ENCODE measurements around the gene DOCK3. TPM values are rescaled to one million over a fixed set of nuclear protein-coding genes. Genes with fewer than 3 reads are reported as not detected.
"Not testable (repeated sequence)": the region's sequence is repeated elsewhere in the genome, so short reads cannot be mapped to it uniquely, and the experiment has no call there.

DOCK3 gene
- total RNA-seq, 8 experiments from 2014 or later: 1.0 to 17.3 (median 9.7) TPM

GRCh38 chr3:50698269-50698668 lies 23.5 kb downstream of the DOCK3 start:
- Histone ChIP-seq H3K4me1 (replicated peaks in 1 of 2) (no peaks in the 10 kb centered on the region), H3K4me3 (no peak overlapping the region), H3K27ac (no peak overlapping the region)
- no peak for ATAC-seq (replicated peaks in 6 of 8)
- WGBS, 10 experiments: 51 to 100% (median 91%) methylated on average over 1 to 2 of the region's 2 CpGs
- in situ Hi-C loops (cut with MboI; ENCODE audit: low pct_unique_long_range_greater_than_20kb in 2 of 9, low sequenced_read_pairs in 9 of 9, unreplicated experiment in 9 of 9): no loop called here

GRCh38 chr3:50708620-50709019 lies 33.9 kb downstream of the DOCK3 start:
- 33 to 83% (median 72%) methylated on average over 1 to 4 of the region's 4 CpGs; no CpG with 5 or more reads in 2 of the 10 experiments for WGBS, 10 experiments
- Histone ChIP-seq H3K4me1 (replicated peaks in 1 of 2) (peaks cover 0 to 5% of the 10 kb centered on the region in 2 donors), H3K4me3 (no peak overlapping the region), H3K27ac (no peak overlapping the region)
- ATAC-seq (replicated peaks in 6 of 8): peak in 1 of 8 experiments; percentile 30
- in situ Hi-C loops (cut with MboI; ENCODE audit: low pct_unique_long_range_greater_than_20kb in 2 of 9, low sequenced_read_pairs in 9 of 9, unreplicated experiment in 9 of 9): no loop called here

- H3K27ac ChIP-seq: no peak overlapping the region
- ATAC-seq (replicated peaks in 6 of 8): peak in 3 of 8 experiments; percentile 97 to 98 (median 98)
- in situ Hi-C loops (cut with MboI; ENCODE audit: low pct_unique_long_range_greater_than_20kb in 2 of 9, low sequenced_read_pairs in 9 of 9, unreplicated experiment in 9 of 9): no loop called here
- no peaks in the 10 kb centered on the region for H3K4me1 ChIP-seq (replicated peaks in 1 of 2)
- no peak overlapping the region for H3K4me3 ChIP-seq
- WGBS, 10 experiments: 0 to 100% (median 83%) methylated on average over 1 to 4 of the region's 4 CpGs; no CpG with 5 or more reads in 2 of the 10 experiments
Measured at GRCh38 chr3:50714946-50715345, 40.2 kb downstream of the DOCK3 start.

- no peaks in the 10 kb centered on the region for H3K4me1 ChIP-seq (replicated peaks in 1 of 2)
- no peak overlapping the region for H3K4me3 ChIP-seq
- in situ Hi-C loops (cut with MboI; ENCODE audit: low pct_unique_long_range_greater_than_20kb in 2 of 9, low sequenced_read_pairs in 9 of 9, unreplicated experiment in 9 of 9): no loop called here
- WGBS, 10 experiments: 39 to 100% (median 93%) methylated on average over 2 to 4 of the region's 4 CpGs
- H3K27ac ChIP-seq: no peak overlapping the region
- ATAC-seq (replicated peaks in 6 of 8): no peak
Measured at GRCh38 chr3:50724831-50725230, 50.1 kb downstream of the DOCK3 start.

GRCh38 chr3:50734985-50735384 lies 60.3 kb downstream of the DOCK3 start:
- Histone ChIP-seq H3K27ac (no peak overlapping the region), H3K4me3 (no peak overlapping the region), H3K4me1 (replicated peaks in 1 of 2) (peaks cover 13 to 15% of the 10 kb centered on the region in 2 donors)
- 0 to 75% (median 0%) methylated on average over 1 of the region's 1 CpG; no CpG with 5 or more reads in 2 of the 10 experiments for WGBS, 10 experiments
- ATAC-seq (replicated peaks in 6 of 8): no peak
- in situ Hi-C loops (cut with MboI; ENCODE audit: low pct_unique_long_range_greater_than_20kb in 2 of 9, low sequenced_read_pairs in 9 of 9, unreplicated experiment in 9 of 9): no loop called here

GRCh38 chr3:50737193-50737905 lies 62.6 kb downstream of the DOCK3 start:
- WGBS, 10 experiments: 60 to 100% (median 80%) methylated on average over 1 of the region's 1 CpG; no CpG with 5 or more reads in 5 of the 10 experiments
- peak in 1 of 8 experiments; percentile 53 for ATAC-seq (replicated peaks in 6 of 8)
- in situ Hi-C loops (cut with MboI; ENCODE audit: low pct_unique_long_range_greater_than_20kb in 2 of 9, low sequenced_read_pairs in 9 of 9, unreplicated experiment in 9 of 9): no loop called here

GRCh38 chr3:50737906-50738598 lies 63.3 kb downstream of the DOCK3 start:
- peak in 1 of 8 experiments; percentile 32 for ATAC-seq (replicated peaks in 6 of 8)
- H3K27ac ChIP-seq: peak overlapping the region in 1 of 2 donors; percentile 21
- in situ Hi-C loops (cut with MboI; ENCODE audit: low pct_unique_long_range_greater_than_20kb in 2 of 9, low sequenced_read_pairs in 9 of 9, unreplicated experiment in 9 of 9): no loop called here

More at GRCh38 chr3:50737193-50737905, 62.6 kb downstream of the DOCK3 start:
- Histone ChIP-seq H3K4me1 (replicated peaks in 1 of 2) (peaks cover 13 to 15% of the 10 kb centered on the region in 2 donors), H3K27ac (no peak overlapping the region), H3K4me3 (no peak overlapping the region)

GRCh38 chr3:50743643-50744042 lies 68.9 kb downstream of the DOCK3 start:
- ATAC-seq (replicated peaks in 6 of 8): peak in 3 of 8 experiments; percentile 52 to 58 (median 53)
- WGBS, 10 experiments: 29 to 100% (median 80%) methylated on average over 1 of the region's 1 CpG; no CpG with 5 or more reads in 3 of the 10 experiments
- Histone ChIP-seq H3K4me1 (replicated peaks in 1 of 2) (peaks cover 3 to 4% of the 10 kb centered on the region in 2 donors), H3K4me3 (no peak overlapping the region), H3K27ac (no peak overlapping the region)
- in situ Hi-C loops (cut with MboI; ENCODE audit: low pct_unique_long_range_greater_than_20kb in 2 of 9, low sequenced_read_pairs in 9 of 9, unreplicated experiment in 9 of 9): no loop called here

More at GRCh38 chr3:50737906-50738598, 63.3 kb downstream of the DOCK3 start:
- Histone ChIP-seq H3K4me3 (no peak overlapping the region), H3K4me1 (replicated peaks in 1 of 2) (peaks cover 13 to 15% of the 10 kb centered on the region in 2 donors)
- WGBS, 10 experiments: 0 to 89% (median 38%) methylated on average over 1 to 3 of the region's 6 CpGs; no CpG with 5 or more reads in 1 of the 10 experiments

- Histone ChIP-seq H3K4me3 (no peak overlapping the region), H3K27ac (no peak overlapping the region), H3K4me1 (replicated peaks in 1 of 2) (no peaks in the 10 kb centered on the region)
- in situ Hi-C loops (cut with MboI; ENCODE audit: low pct_unique_long_range_greater_than_20kb in 2 of 9, low sequenced_read_pairs in 9 of 9, unreplicated experiment in 9 of 9): no loop called here
- 0 to 100% (median 74%) methylated on average over 1 to 4 of the region's 5 CpGs; no CpG with 5 or more reads in 4 of the 10 experiments for WGBS, 10 experiments
- no peak for ATAC-seq (replicated peaks in 6 of 8)
Measured at GRCh38 chr3:50749822-50750221, 75.1 kb downstream of the DOCK3 start.

GRCh38 chr3:50759015-50759414 lies 84.3 kb downstream of the DOCK3 start:
- no peaks in the 10 kb centered on the region for H3K4me1 ChIP-seq (replicated peaks in 1 of 2)
- in situ Hi-C loops (cut with MboI; ENCODE audit: low pct_unique_long_range_greater_than_20kb in 2 of 9, low sequenced_read_pairs in 9 of 9, unreplicated experiment in 9 of 9): no loop called here

GRCh38 chr3:50777680-50778079 lies 103.0 kb downstream of the DOCK3 start:
- WGBS, 10 experiments: 29 to 100% (median 79%) methylated on average over 1 of the region's 1 CpG; no CpG with 5 or more reads in 1 of the 10 experiments
- in situ Hi-C loops (cut with MboI; ENCODE audit: low pct_unique_long_range_greater_than_20kb in 2 of 9, low sequenced_read_pairs in 9 of 9, unreplicated experiment in 9 of 9): no loop called here

More at GRCh38 chr3:50759015-50759414, 84.3 kb downstream of the DOCK3 start:
- ATAC-seq (replicated peaks in 6 of 8): no peak
- WGBS, 10 experiments: 56 to 100% (median 89%) methylated on average over 1 to 5 of the region's 5 CpGs
- no peak overlapping the region for H3K4me3 ChIP-seq
- H3K27ac ChIP-seq: no peak overlapping the region

GRCh38 chr3:50781766-50782165 lies 107.0 kb downstream of the DOCK3 start:
- H3K4me3 ChIP-seq; ATAC-seq (replicated peaks in 6 of 8); H3K27ac ChIP-seq; in situ Hi-C loops (cut with MboI; ENCODE audit: low pct_unique_long_range_greater_than_20kb in 2 of 9, low sequenced_read_pairs in 9 of 9, unreplicated experiment in 9 of 9); H3K4me1 ChIP-seq (replicated peaks in 1 of 2): not testable (repeated sequence)
- WGBS, 10 experiments: 70 to 100% (median 94%) methylated on average over 1 to 3 of the region's 3 CpGs; no CpG with 5 or more reads in 2 of the 10 experiments

More at GRCh38 chr3:50777680-50778079, 103.0 kb downstream of the DOCK3 start:
- H3K4me3 ChIP-seq: no peak overlapping the region
- H3K4me1 ChIP-seq (replicated peaks in 1 of 2): no peaks in the 10 kb centered on the region
- ATAC-seq (replicated peaks in 6 of 8): no peak
- H3K27ac ChIP-seq: no peak overlapping the region

- WGBS, 10 experiments: 76 to 100% (median 81%) methylated on average over 1 to 5 of the region's 5 CpGs
- no peak for ATAC-seq (replicated peaks in 6 of 8)
- Histone ChIP-seq H3K4me3 (no peak overlapping the region), H3K4me1 (replicated peaks in 1 of 2) (no peaks in the 10 kb centered on the region), H3K27ac (no peak overlapping the region)
- in situ Hi-C loops (cut with MboI; ENCODE audit: low pct_unique_long_range_greater_than_20kb in 2 of 9, low sequenced_read_pairs in 9 of 9, unreplicated experiment in 9 of 9): no loop called here
Measured at GRCh38 chr3:50786631-50787030, 111.9 kb downstream of the DOCK3 start.
